ENCODE data around the gene SLC24A5. TPM values are rescaled to one million over a fixed set of nuclear protein-coding genes. Genes with fewer than 3 reads are reported as not detected.

Gene SLC24A5
- polyA plus RNA-seq, 12 donors = 0.08 to 3.1 (median 0.81) TPM; not detected in 7

DNA sequence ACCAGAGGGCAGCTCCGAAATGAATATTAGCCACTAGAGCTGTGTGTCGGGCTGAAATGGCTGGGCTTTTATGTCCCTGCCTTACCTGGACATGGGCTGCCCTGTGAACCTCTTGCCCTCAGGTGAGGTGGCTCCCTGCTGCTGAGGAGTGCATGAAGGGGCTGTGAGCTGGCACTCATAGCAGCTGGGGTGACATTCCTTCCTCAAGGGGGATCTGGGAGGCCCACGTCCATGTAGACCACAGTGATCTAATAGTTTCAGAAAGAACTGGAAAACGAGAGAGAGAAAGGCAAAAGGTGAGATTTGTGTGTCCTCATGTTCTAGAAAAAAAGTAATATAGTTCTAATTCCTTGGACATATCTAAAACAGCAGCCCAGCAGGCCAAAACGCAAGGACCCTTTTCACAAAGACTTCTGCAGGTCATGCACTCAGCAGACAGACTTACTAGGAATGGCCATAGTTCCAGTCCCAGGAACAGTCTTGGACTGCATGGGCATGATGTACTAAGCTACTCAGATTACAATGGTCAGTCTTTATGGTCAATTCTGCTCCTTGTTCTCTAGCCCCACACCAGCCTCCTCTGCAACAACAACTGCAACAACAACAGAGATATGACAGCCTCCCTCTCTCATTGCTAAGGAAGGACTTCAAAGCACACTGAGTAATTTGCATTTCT lies 10.8 kb upstream of the SLC24A5 start:
- no peak for DNase-seq

GRCh38 chr15:48112242-48112641 lies 8.5 kb upstream of the SLC24A5 start:
- no peak for DNase-seq

- DNase-seq = no peak
Observed at GRCh38 chr15:48119277-48119676, 1.5 kb upstream of the SLC24A5 start.

- DNase-seq = no peak
Observed at GRCh38 chr15:48121849-48122248, 1.1 kb downstream of the SLC24A5 start.

- no peak for DNase-seq
Observed at GRCh38 chr15:48126667-48127355, 6.0 kb downstream of the SLC24A5 start.

DNA sequence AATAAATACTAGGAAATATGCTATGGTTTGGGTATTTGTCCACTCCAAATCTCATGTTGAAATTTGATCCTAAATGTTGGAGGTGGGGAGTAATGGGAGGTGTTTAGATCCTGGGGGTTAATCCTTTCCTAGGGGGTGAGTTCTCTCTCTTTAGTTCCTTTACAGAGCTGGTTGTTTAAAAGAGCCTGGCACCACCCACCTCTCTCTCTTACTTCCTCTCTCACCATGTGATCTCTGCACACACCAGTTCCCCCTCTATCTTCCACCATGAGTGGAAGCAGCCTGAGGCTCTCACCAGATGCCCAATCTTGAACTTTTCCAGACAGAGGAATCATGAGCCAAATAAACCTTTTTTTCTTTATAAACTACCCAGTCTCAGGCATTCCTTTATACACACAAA lies 10.5 kb downstream of the SLC24A5 start:
- DNase-seq = no peak

- no peak for DNase-seq
Observed at GRCh38 chr15:48132874-48133273, 12.1 kb downstream of the SLC24A5 start.

DNA sequence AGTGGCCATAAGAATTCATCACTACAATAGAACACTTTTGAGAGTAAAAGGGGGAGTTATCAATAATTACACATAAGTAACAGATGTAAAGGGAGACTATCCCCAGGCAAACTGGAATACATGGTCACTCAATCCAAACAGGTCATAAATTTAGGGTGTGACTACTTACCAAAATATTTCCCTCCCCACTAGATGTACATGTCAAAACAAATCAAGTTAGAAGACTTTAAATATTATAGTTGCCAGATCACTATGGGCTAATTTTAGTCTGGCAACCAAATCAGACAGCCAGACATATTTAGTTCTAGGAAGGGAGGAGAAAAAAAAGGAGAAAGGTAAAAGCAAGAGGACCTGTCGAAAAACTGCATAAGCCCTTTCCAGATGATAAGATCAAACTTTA lies 23.1 kb downstream of the SLC24A5 start:
- DNase-seq = no peak

DNA sequence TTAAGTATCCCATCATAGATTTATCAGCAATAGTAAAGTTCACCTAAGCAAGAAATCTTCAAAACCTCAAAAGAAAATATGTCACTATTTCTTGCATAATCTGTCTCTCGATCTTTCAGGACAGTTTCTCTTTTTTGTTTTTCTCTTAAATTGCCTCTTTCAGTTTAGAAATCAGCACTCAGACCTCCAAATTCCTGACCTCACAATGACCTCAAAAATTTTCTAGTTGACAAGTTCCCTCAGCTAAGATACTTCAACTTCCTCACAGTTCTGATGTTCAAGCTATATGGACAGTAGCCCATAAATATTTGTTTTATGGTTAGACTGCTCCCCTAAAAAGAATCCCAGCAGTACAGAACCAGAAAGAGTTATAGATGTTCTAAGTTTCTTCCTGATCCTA lies 24.1 kb downstream of the SLC24A5 start:
- no peak for DNase-seq

- DNase-seq = no peak
Observed at GRCh38 chr15:48145923-48146322, 25.1 kb downstream of the SLC24A5 start.

DNA sequence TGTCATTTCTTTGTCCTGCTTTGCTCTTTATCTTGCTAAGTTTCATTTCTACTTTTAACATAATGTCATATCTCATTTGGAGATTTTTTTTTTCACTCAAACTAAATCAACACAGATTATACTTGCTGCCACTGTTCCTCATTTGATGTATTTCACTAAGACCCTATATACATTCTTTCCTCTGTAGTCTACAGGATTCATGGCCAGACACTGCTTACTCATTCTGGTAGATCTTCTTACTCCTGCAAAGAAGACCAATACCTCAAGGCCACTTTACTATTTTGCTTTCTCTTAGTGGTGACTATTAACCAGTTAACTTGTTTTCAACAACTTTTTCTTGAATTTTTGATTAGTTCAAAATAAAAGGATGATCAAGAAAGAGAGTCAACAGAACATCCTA lies 26.6 kb downstream of the SLC24A5 start:
- no peak for DNase-seq

DNA sequence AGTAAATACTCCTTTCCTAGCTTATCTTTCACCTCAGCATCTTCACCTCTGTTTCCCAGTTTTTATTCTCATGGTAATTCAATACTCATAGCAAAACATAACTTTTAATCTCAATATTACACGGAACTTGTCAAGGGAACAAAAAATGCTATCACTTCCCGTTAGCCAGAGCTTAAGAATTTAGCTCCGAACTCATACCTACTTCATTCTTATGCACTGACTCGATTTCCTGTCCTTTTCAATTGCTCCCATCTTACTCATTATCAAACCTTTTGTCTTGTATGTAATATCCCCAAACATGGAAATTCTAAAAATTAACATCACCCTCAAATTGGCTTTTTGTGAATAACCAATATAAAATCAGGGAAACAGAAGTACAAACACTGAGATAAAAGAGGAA lies 29.1 kb downstream of the SLC24A5 start:
- DNase-seq = no peak

- DNase-seq = no peak
Observed at GRCh38 chr15:48153526-48153925, 32.7 kb downstream of the SLC24A5 start.

DNA sequence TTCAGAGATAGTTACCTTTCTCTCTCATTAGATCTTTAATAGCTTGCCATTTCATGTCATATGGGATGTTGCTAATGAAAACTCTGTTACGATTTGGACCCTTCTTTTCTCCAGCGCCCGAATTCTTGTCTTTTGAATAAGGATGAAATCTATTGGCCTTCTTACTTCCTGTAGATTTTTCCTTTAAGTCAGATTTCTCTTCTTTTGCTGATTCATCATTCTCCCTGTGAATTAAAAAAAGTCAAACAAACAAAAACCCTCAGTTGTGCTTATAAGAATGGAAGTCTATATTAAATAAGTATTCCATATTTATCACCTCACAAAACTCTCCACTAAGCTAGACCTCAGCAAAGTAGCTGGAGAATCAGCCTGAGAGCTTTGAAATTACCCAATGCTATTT lies 47.8 kb downstream of the SLC24A5 start:
- no peak for DNase-seq

DNA sequence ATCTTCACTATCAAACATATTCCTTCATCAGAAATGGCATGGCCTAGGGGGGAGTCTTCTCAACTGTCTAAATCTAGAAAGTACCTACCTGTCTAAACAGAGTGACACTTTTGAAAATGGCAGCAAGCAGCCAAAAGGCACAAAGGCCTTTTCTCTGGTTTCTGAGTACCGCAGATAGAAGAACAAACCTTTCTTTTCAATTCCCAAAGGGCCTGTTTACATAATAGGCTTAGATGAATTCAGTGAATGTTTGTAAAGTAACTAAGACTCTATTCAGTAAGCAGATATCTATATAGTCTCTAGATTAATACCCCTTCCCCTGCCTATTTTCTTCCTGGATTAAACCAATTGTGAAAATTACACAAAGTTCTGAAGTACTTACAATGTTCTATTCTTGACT lies 50.2 kb downstream of the SLC24A5 start:
- DNase-seq = no peak

DNA sequence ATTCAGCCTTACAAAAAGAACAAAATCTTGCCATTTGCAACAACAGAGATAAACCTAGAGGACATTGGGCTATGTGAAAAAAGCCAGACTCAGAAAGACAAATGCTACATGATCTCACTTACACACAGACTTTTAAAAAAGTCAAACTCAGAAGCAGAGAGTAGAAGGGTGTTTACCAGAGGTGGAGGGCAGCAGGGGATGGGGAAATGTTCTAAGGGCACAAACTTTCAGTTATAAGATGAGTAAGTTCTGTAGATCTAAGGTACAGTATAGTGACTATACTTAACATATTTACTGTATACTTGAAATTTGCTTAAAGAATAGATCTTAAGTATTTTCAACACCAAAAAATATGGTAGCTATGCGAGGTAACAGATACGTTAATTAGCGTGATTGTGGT lies 54.3 kb downstream of the SLC24A5 start:
- DNase-seq = no peak

DNA sequence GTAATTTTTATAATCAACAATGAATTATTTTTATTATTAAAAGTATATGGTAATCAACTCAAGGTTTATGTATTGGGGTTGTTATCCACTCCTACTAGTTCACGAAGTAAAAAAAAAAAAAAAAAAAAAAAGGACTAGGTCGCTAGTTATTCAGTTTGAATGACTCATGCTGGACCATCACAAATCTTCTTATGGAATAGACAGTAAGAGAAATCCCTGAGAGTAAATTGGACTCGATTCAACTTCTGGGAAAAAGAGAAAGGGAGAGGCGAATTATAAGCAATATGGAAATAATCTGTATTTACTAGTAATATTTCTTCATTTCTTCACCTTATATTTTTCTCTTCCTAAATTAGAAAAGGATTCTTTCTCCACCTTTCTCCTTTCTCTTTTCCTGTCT lies 55.3 kb downstream of the SLC24A5 start:
- no peak for DNase-seq

- no peak for DNase-seq
Observed at GRCh38 chr15:48176957-48177356, 56.2 kb downstream of the SLC24A5 start.

DNA sequence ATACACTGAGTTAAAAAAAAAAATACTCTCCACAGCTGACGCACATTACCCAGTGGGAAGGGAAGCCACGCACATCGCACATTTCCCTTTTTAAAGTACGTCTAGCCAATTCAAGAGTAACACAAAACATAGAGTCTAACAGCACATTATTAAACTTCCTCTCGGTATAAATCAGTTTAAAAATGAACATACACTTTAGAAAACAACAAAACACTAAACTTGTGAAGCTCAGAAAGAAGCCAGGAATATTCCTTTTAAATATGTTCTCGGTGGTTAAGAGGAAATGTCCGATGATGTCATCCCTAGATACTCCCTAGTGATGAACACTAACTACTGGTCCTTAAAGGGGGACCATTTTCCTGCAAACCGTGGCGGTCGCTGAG lies 56.6 kb downstream of the SLC24A5 start:
- DNase-seq = peak; percentile 65

- peak; percentile 50 for DNase-seq
Observed at GRCh38 chr15:48177766-48178647, 57.2 kb downstream of the SLC24A5 start, which contains the start of gene MYEF2. Gene MYEF2 (minus strand): TSS chr15:48178295. CDS start chr15:48178237, 58 bp downstream.

DNA sequence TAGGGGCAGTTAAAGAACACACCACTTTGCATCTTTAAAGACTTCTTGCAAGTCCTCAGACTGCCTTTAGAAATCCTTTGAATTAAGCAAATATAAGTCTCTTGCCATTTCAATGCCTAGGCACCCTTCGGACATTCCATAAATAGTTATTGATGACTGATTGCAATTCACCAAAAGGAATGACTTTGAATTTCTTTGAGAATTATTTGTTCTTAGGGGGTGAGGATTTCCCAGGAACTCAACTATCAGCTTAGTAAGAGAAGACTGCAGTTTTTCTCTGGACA lies 57.8 kb downstream of the SLC24A5 start:
- no peak for DNase-seq

- DNase-seq = no peak
Observed at GRCh38 chr15:48182749-48183148, 62.0 kb downstream of the SLC24A5 start.

GRCh38 chr15:48185529-48185928 lies 64.7 kb downstream of the SLC24A5 start:
- DNase-seq = no peak

All from muscle of arm (tissue), 12 donors.